Peyer's patch (tissue), 4 donors: Measurements from ENCODE around the gene FREM1. TPM values are rescaled to one million over a fixed set of nuclear protein-coding genes. Genes with fewer than 3 reads are reported as not detected.

Source experiments
- DNase-seq, 3 donors: peaks; one replicate each; pipeline ENCODE4 v3.0.0-alpha.2; 2017 to 2019
- H3K27ac ChIP-seq, 4 donors: fragments of 200-600 bp; sonication (generic); one replicate each; pipeline ENCODE4 v1.5.1; 2016 to 2019
- H3K27me3 ChIP-seq, 2 donors: fragments of 200-600 bp; sonication (generic); one replicate each; pipeline ENCODE4 v1.5.1; 2019
- H3K36me3 ChIP-seq, 3 donors: fragments of 200-600 bp; sonication (generic); one replicate each; pipeline ENCODE4 v1.5.1; 2016 to 2019
- H3K4me1 ChIP-seq, 4 donors: fragments of 200-600 bp; sonication (generic); one replicate each; pipeline ENCODE4 v1.5.1; 2016 to 2019
- H3K4me3 ChIP-seq, 4 donors: fragments of 200-600 bp; sonication (generic); 1 replicate in 3 of 4; 2 replicates in 1 of 4; pipeline ENCODE4 v1.5.1; 2016 to 2019; ENCODE audit warnings: mild to moderate bottlenecking in 1 of 4
- H3K9me3 ChIP-seq, 4 donors: fragments of 200-600 bp; sonication (generic); one replicate each; pipeline ENCODE4 v1.5.1; 2016 to 2019; ENCODE audit warnings: mild to moderate bottlenecking in 1 of 4
- POLR2A ChIP-seq, 2 donors: fragments of 450-650 bp; IDR thresholded peaks; one replicate each; pipeline ENCODE4 v1.5.1; 2017; ENCODE audit warnings: antibody characterized with exemption in 2 of 2, mild to moderate bottlenecking in 2 of 2, moderate library complexity in 2 of 2
- total RNA-seq, 4 donors: library from RNA; depleted of rRNA; stranded (reverse); fragments of >200 nt; gene quantifications; one replicate each; pipeline ENCODE4 v1.1.0, GENCODE V29; 2016
- TF ChIP-seq, protein P1 (sequence below), 6 experiments: fragments of 450-650 bp in 4 of 6; fragments of 200-600 bp in 2 of 6; sonication (generic) in 1 of 6; IDR thresholded peaks; one replicate each; pipeline ENCODE4 v1.5.1; 2017 to 2019; ENCODE audit warnings: antibody characterized with exemption in 6 of 6, mild to moderate bottlenecking in 3 of 6, moderate library complexity in 1 of 6

Gene FREM1
- total RNA-seq, 4 donors from 2014 or later, result 31.4 to 108 (median 54.0) TPM

DNA sequence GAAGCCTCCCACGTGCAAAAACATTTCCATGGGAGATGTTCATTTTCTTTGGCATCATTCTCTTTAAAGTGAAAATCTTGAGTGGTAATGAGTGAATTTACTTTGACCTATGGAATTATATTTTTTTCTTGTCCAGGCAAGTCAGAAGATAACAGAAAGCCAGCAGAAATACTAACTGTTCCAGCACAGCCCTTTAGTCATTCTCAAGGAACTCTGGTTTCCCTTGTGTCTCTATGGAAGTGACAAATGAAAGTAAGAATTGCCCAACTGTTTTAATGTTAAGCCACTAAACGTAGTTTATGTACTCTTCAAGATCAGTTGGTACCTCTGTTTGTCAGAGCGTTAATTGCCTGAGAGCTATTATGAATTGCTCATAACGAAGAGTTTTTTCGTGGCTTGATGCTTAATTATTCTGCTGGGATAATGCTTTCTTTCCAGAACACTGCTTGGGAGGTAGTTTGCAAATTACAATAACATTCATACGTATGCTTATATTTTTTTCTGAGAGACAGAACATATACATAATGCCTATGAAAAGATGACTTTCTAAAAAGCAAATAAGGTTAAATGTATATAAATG lies 103.2 kb downstream of the FREM1 start:
- Histone ChIP-seq H3K4me3 (no peak overlapping the region), H3K27ac (no peak overlapping the region), H3K36me3 (peaks cover 0 to 24% (median 0%) of the 10 kb centered on the region in 3 donors), H3K27me3 (no peaks in the 10 kb centered on the region), H3K4me1 (no peaks in the 10 kb centered on the region), H3K9me3 (no peaks in the 10 kb centered on the region)
- TF ChIP-seq, protein P1, sequence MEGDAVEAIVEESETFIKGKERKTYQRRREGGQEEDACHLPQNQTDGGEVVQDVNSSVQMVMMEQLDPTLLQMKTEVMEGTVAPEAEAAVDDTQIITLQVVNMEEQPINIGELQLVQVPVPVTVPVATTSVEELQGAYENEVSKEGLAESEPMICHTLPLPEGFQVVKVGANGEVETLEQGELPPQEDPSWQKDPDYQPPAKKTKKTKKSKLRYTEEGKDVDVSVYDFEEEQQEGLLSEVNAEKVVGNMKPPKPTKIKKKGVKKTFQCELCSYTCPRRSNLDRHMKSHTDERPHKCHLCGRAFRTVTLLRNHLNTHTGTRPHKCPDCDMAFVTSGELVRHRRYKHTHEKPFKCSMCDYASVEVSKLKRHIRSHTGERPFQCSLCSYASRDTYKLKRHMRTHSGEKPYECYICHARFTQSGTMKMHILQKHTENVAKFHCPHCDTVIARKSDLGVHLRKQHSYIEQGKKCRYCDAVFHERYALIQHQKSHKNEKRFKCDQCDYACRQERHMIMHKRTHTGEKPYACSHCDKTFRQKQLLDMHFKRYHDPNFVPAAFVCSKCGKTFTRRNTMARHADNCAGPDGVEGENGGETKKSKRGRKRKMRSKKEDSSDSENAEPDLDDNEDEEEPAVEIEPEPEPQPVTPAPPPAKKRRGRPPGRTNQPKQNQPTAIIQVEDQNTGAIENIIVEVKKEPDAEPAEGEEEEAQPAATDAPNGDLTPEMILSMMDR (IDR thresholded peaks at IDR 0.05), result no peak
- TF ChIP-seq POLR2A (IDR thresholded peaks at IDR 0.05), result no peak
- DNase-seq, result no peak

DNA sequence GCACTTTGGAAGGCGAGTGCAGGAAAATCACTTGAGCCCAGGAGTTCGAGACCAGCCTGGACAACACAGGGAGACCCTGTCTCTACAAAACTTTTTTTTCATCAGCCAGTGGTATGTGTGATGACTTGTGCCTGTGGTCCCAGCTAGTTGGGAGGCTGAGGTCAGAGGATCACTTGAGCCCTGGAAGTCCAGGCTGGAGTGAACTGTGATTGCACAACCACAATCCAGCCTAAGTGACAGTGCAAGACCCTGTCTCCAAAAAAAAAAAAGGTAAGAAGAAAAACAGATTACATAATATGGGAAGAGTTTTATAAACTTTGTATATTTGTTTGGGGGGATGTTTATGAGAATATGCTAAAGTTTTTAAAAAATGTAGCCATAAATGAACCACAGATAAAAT lies 111.2 kb downstream of the FREM1 start:
- no peak for DNase-seq
- no peaks in the 10 kb centered on the region for H3K9me3 ChIP-seq
- H3K27ac ChIP-seq, result no peak overlapping the region
- H3K4me1 ChIP-seq, result no peaks in the 10 kb centered on the region
- peaks cover 0 to 23% (median 0%) of the 10 kb centered on the region in 3 donors for H3K36me3 ChIP-seq
- no peak overlapping the region for H3K4me3 ChIP-seq
- H3K27me3 ChIP-seq, result no peaks in the 10 kb centered on the region
- TF ChIP-seq, protein P1 (IDR thresholded peaks at IDR 0.05), result no peak
- no peak for TF ChIP-seq POLR2A (IDR thresholded peaks at IDR 0.05)

DNA sequence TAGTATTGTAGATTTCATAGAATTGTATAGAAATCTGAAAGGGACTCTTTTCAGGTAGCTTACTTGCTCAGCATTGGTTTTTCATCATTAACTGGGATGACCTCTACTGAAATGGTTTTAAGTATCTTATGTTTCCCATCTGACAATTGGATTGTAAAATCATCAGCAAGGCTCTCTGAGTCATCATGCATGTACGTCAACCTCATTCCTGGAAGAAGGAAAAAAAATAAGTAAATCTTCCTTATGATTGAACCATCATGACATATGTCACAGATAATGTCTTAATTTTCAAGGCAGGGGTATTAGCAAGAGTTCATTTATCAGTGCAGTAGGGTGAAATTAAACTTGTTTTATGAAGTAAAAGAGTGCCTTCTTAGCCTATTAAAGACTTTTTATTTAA lies 112.8 kb downstream of the FREM1 start:
- peaks cover 0 to 23% (median 0%) of the 10 kb centered on the region in 3 donors for H3K36me3 ChIP-seq
- no peaks in the 10 kb centered on the region for H3K27me3 ChIP-seq
- DNase-seq, result no peak
- no peak for TF ChIP-seq POLR2A (IDR thresholded peaks at IDR 0.05)
- TF ChIP-seq, protein P1 (IDR thresholded peaks at IDR 0.05), result no peak
- H3K27ac ChIP-seq, result no peak overlapping the region
- no peaks in the 10 kb centered on the region for H3K4me1 ChIP-seq
- no peaks in the 10 kb centered on the region for H3K9me3 ChIP-seq
- H3K4me3 ChIP-seq, result no peak overlapping the region

DNA sequence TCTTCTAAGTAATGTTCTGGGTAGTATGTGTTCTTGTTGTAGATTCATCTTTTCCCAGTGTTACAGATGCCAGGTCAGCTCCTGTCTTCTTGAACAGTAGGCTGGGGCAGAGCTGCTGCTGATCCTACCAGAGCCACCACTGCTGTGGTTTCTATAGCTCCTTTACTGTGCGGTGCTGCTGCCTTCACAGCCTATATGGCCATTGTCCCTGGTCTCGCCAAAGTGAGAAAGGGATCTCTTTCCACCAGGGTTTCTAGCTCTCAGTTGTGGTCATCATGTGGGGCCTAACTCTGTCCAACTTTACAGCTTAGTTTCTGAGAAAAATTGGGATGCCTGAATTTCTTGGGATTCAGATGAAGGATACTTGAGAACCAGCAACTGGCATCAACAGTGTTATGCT lies 116.8 kb downstream of the FREM1 start:
- Histone ChIP-seq H3K4me3 (no peak overlapping the region), H3K36me3 (peaks cover 0 to 13% (median 0%) of the 10 kb centered on the region in 3 donors), H3K9me3 (no peaks in the 10 kb centered on the region), H3K27ac (no peak overlapping the region), H3K27me3 (no peaks in the 10 kb centered on the region), H3K4me1 (no peaks in the 10 kb centered on the region)
- DNase-seq, result no peak
- TF ChIP-seq, protein P1 (IDR thresholded peaks at IDR 0.05), result no peak
- no peak for TF ChIP-seq POLR2A (IDR thresholded peaks at IDR 0.05)

DNA sequence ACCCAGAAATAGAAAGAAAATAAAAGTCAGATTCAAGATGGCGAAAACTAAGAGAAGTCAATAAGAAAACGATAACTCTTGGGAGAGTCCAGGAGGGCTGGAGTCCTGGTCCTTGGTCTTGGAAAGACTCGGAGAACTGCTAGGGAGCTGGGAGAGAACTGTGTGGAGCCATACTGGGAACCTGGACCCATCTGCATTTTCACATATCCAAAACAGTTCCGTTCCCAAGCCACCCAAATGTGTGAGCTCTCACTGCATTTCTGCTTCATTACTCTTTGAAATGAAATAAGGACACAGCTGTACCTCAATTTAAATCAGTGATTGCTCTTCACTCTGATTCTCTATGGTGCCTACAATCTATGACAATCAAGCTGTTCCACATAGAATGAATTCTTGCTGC lies 119.6 kb downstream of the FREM1 start:
- Histone ChIP-seq H3K36me3 (peaks cover 0 to 10% (median 0%) of the 10 kb centered on the region in 3 donors), H3K4me3 (no peak overlapping the region), H3K27me3 (no peaks in the 10 kb centered on the region), H3K27ac (no peak overlapping the region), H3K9me3 (no peaks in the 10 kb centered on the region), H3K4me1 (no peaks in the 10 kb centered on the region)
- no peak for DNase-seq
- TF ChIP-seq, protein P1 (IDR thresholded peaks at IDR 0.05), result no peak
- no peak for TF ChIP-seq POLR2A (IDR thresholded peaks at IDR 0.05)

DNA sequence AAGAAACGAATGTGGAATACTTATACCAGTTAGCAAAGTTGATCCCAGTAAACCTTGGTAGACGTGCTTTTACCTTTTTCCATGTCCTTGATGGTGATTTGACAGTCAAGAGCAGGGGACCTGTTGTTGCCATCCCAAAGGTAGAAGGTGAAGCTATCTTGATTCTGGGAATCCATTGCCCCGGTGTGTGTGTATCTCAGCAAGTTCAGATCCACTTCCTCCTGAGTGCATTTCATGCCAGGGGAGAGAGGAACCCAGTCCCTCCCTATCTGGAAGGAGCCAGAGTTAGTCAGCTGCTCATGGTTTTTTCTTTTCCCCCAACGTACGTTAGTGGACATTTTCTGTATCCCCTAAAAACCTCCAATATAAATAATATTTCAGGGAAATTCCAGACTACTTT lies 121.4 kb downstream of the FREM1 start:
- no peaks in the 10 kb centered on the region for H3K27me3 ChIP-seq
- no peak overlapping the region for H3K27ac ChIP-seq
- no peak for DNase-seq
- H3K9me3 ChIP-seq, result no peaks in the 10 kb centered on the region
- H3K4me3 ChIP-seq, result no peak overlapping the region
- TF ChIP-seq, protein P1 (IDR thresholded peaks at IDR 0.05), result no peak
- TF ChIP-seq POLR2A (IDR thresholded peaks at IDR 0.05), result no peak
- H3K36me3 ChIP-seq, result peaks cover 0 to 17% (median 0%) of the 10 kb centered on the region in 3 donors
- H3K4me1 ChIP-seq, result no peaks in the 10 kb centered on the region
